H1 (cell line): ENCODE results near the gene ZAR1L. TPM values are rescaled to one million over a fixed set of nuclear protein-coding genes. Genes with fewer than 3 reads are reported as not detected.

ENCODE experiments used
- CTCF ChIA-PET: fragments of 300-600 bp; sonication (Branson Sonifier 250); formaldehyde crosslinking; loops from one replicate; lab custom pipeline; 2021; ENCODE audit not compliant: partially characterized antibody; lab: Charles Lee
- POLR2A ChIA-PET: fragments of 300-600 bp; sonication (Branson Sonifier 250); formaldehyde crosslinking; loops from one replicate; lab custom pipeline; 2021; ENCODE audit warnings: inconsistent platforms; ENCODE audit not compliant: partially characterized antibody; lab: Charles Lee
- DNase-seq, 2 experiments: peaks; one replicate each; pipeline versions ENCODE4 v3.0.0 to v3.0.0-alpha.2; 2010 to 2022; ENCODE audit warnings: low spot score in 2 of 2, low read depth in 1 of 2, mixed read lengths in 1 of 2
- FAIRE-seq: peaks from 2 replicates; lab custom pipeline; 2011; peaks lifted over from hg19 to GRCh38; lab: Jason Lieb, UNC
- H2AFZ ChIP-seq: 2 replicates; pipeline ENCODE4 v1.8.1; 2012; ENCODE audit warnings: low read length, inconsistent platforms
- H2AK5ac ChIP-seq: 2 replicates; pipeline ENCODE4 v1.6.1; 2013; ENCODE audit warnings: low read depth, low read length
- H2BK120ac ChIP-seq: replicated peaks from 2 replicates; pipeline ENCODE3; 2013; ENCODE audit warnings: low read depth, low read length, inconsistent platforms
- H2BK12ac ChIP-seq: 2 replicates; pipeline ENCODE4 v1.6.1; 2013; ENCODE audit warnings: low read depth, low read length
- H2BK15ac ChIP-seq: 2 replicates; pipeline ENCODE4 v1.6.1; 2013; ENCODE audit warnings: low read length
- H2BK20ac ChIP-seq: 2 replicates; pipeline ENCODE4 v1.6.1; 2013; ENCODE audit warnings: low read length
- H2BK5ac ChIP-seq: 2 replicates; pipeline ENCODE4 v1.6.1; 2013; ENCODE audit warnings: low read depth, low read length
- H3K14ac ChIP-seq: 2 replicates; pipeline ENCODE4 v1.6.1; 2013; ENCODE audit warnings: inconsistent platforms; ENCODE audit not compliant: insufficient read length
- H3K18ac ChIP-seq: 2 replicates; pipeline ENCODE4 v1.6.1; 2013; ENCODE audit warnings: low read length; ENCODE audit errors: extremely low read depth
- H3K23ac ChIP-seq: 2 replicates; pipeline ENCODE4 v1.6.1; 2013; ENCODE audit warnings: inconsistent platforms; ENCODE audit not compliant: insufficient read length
- H3K23me2 ChIP-seq: 2 replicates; pipeline ENCODE4 v1.6.1; 2013; ENCODE audit warnings: low read depth, low read length
- H3K27ac ChIP-seq: 2 replicates; pipeline ENCODE4 v1.6.1; 2011; ENCODE audit warnings: low read depth, low read length, inconsistent platforms
- H3K27me3 ChIP-seq, 4 experiments: replicated peaks in 1 of 4; 1 replicate in 1 of 4; 2 replicates in 3 of 4; pipeline versions ENCODE4 v1.6.1 to v1.8.1; 2011 to 2013; ENCODE audit warnings: low read length in 3 of 4, mild to moderate bottlenecking in 3 of 4, inconsistent platforms in 2 of 4, mixed read lengths in 2 of 4, moderate library complexity in 1 of 4; ENCODE audit not compliant: control insufficient read depth in 3 of 4, insufficient read depth in 3 of 4; ENCODE audit errors: extremely low read depth in 1 of 4
- H3K36me3 ChIP-seq, 4 experiments: 2 replicates each; pipeline versions ENCODE4 v1.6.1 to v1.8.1; 2011 to 2013; ENCODE audit warnings: mild to moderate bottlenecking in 4 of 4, low read length in 3 of 4, moderate library complexity in 2 of 4, control low read depth in 1 of 4, inconsistent platforms in 1 of 4; ENCODE audit not compliant: insufficient read depth in 4 of 4, control insufficient read depth in 2 of 4
- H3K4ac ChIP-seq: replicated peaks from 2 replicates; pipeline ENCODE3; 2013; ENCODE audit warnings: low read length, low read depth, mixed read lengths, inconsistent platforms; ENCODE audit not compliant: insufficient read length
- H3K4me1 ChIP-seq, 4 experiments: replicated peaks in 1 of 4; 1 replicate in 1 of 4; 2 replicates in 3 of 4; pipeline versions ENCODE4 v1.6.1 to v1.8.1; 2011 to 2013; ENCODE audit warnings: low read length in 3 of 4, inconsistent platforms in 2 of 4, mixed read lengths in 1 of 4; ENCODE audit not compliant: insufficient read depth in 4 of 4, control insufficient read depth in 3 of 4
- H3K4me2 ChIP-seq, 2 experiments: 2 replicates each; pipeline versions ENCODE4 v1.6.1 to v1.8.1; 2011 to 2013; ENCODE audit warnings: low read depth in 2 of 2, low read length in 2 of 2, control low read depth in 1 of 2, inconsistent platforms in 1 of 2, mild to moderate bottlenecking in 1 of 2; ENCODE audit not compliant: insufficient read depth in 1 of 2
- H3K4me3 ChIP-seq, 4 experiments: fragments of 200-600, 300-600 bp in 1 of 4; sonication (generic), shearing (Covaris generic), sonication (Bioruptor Twin) in 1 of 4; 2 replicates each; pipeline versions ENCODE4 v1.5.1 to v1.8.1; 2011 to 2016; ENCODE audit warnings: low read length in 4 of 4, low read depth in 3 of 4, control low read depth in 2 of 4, inconsistent platforms in 2 of 4, mild to moderate bottlenecking in 2 of 4, mixed read lengths in 1 of 4, moderate library complexity in 1 of 4; ENCODE audit not compliant: insufficient read depth in 2 of 4; ENCODE audit errors: extremely low read depth in 1 of 4
- H3K56ac ChIP-seq: replicated peaks from 2 replicates; pipeline ENCODE3; 2013; ENCODE audit warnings: low read depth, mild to moderate bottlenecking, mixed read lengths, low read length, inconsistent platforms; ENCODE audit not compliant: insufficient read length
- H3K79me1 ChIP-seq: 2 replicates; pipeline ENCODE4 v1.6.1; 2013; ENCODE audit warnings: low read depth, low read length, control low read depth
- H3K79me2 ChIP-seq, 2 experiments: 2 replicates each; pipeline versions ENCODE4 v1.6.1 to v1.8.1; 2012 to 2013; ENCODE audit warnings: low read length in 2 of 2, mild to moderate bottlenecking in 2 of 2, inconsistent platforms in 1 of 2; ENCODE audit not compliant: insufficient read depth in 2 of 2, control insufficient read depth in 1 of 2
- H3K9ac ChIP-seq, 4 experiments: replicated peaks in 1 of 4; 1 replicate in 1 of 4; 2 replicates in 3 of 4; pipeline versions ENCODE4 v1.6.1 to v1.8.1; 2011 to 2013; ENCODE audit warnings: low read depth in 3 of 4, low read length in 3 of 4, control low read depth in 2 of 4, mild to moderate bottlenecking in 2 of 4, moderate library complexity in 2 of 4, inconsistent platforms in 1 of 4; ENCODE audit errors: extremely low read depth in 1 of 4
- H3K9me3 ChIP-seq, 2 experiments: 2 replicates each; pipeline versions ENCODE4 v1.6.1 to v1.8.1; 2012 to 2013; ENCODE audit warnings: mild to moderate bottlenecking in 2 of 2, moderate library complexity in 2 of 2, control low read depth in 1 of 2, inconsistent platforms in 1 of 2, low read depth in 1 of 2, low read length in 1 of 2, mixed read lengths in 1 of 2; ENCODE audit not compliant: insufficient read depth in 2 of 2
- H4K20me1 ChIP-seq, 2 experiments: replicated peaks in 1 of 2; 2 replicates each; pipeline versions ENCODE3 to v1.8.1; 2011 to 2013; ENCODE audit warnings: inconsistent platforms in 2 of 2, low read length in 2 of 2, mild to moderate bottlenecking in 1 of 2; ENCODE audit not compliant: insufficient read depth in 2 of 2, control insufficient read depth in 1 of 2
- H4K5ac ChIP-seq: 2 replicates; pipeline ENCODE4 v1.6.1; 2013; ENCODE audit warnings: low read length, low read depth, mixed read lengths, inconsistent platforms; ENCODE audit not compliant: insufficient read length
- H4K8ac ChIP-seq: 2 replicates; pipeline ENCODE4 v1.8.0; 2013; ENCODE audit warnings: mild to moderate bottlenecking, moderate library complexity, low read length, inconsistent platforms; ENCODE audit not compliant: insufficient read depth; ENCODE audit errors: extremely low read depth
- H4K91ac ChIP-seq: replicated peaks from 2 replicates; pipeline ENCODE3; 2013; ENCODE audit warnings: low read length, mixed read lengths, inconsistent platforms; ENCODE audit not compliant: insufficient read length
- MAX ChIP-seq: IDR thresholded peaks from 2 replicates; pipeline ENCODE4 v1.6.1; 2012; ENCODE audit warnings: inconsistent platforms
- NANOG ChIP-seq: IDR thresholded peaks from 2 replicates; pipeline ENCODE4 v1.6.1; 2011; ENCODE audit warnings: low read length, low read depth, mild to moderate bottlenecking, inconsistent platforms; ENCODE audit not compliant: insufficient read depth, poor library complexity, severe bottlenecking
- RNF2 ChIP-seq: fragments of 200-900, 300-1000 bp; sonication (generic); IDR thresholded peaks from 2 replicates; pipeline ENCODE4 v1.7.1; 2016; ENCODE audit warnings: borderline replicate concordance, low read depth, mild to moderate bottlenecking, antibody characterized with exemption, low read length; ENCODE audit not compliant: poor library complexity, severe bottlenecking; ENCODE audit errors: missing control alignments
- SIX5 ChIP-seq: IDR thresholded peaks from 2 replicates; pipeline ENCODE4 v1.6.1; 2011; ENCODE audit warnings: mild to moderate bottlenecking, low read depth, low read length
- SP1 ChIP-seq: IDR thresholded peaks from 2 replicates; pipeline ENCODE4 v1.6.1; 2011; ENCODE audit warnings: low read depth, low read length
- ZNF274 ChIP-seq: IDR thresholded peaks from 2 replicates; pipeline ENCODE4 v1.7.0; 2012; ENCODE audit warnings: low read length, borderline replicate concordance; ENCODE audit errors: extremely low read depth
- WGBS, 2 experiments: shearing (Covaris generic) in 1 of 2; methylation state at CpG; one replicate each; pipeline versions ENCODE4 v1.1.6 to v1.1.7; 2013 to 2015; ENCODE audit warnings: low lambda C conversion rate in 2 of 2, mixed read lengths in 2 of 2, inconsistent platforms in 1 of 2, low coverage in 1 of 2, missing lambda C conversion rate in 1 of 2; ENCODE audit not compliant: insufficient replicate concordance in 2 of 2, insufficient coverage in 1 of 2, insufficient read length in 1 of 2; ENCODE audit errors: extremely low coverage in 1 of 2, missing lambda C conversion rate in 1 of 2; 5-methylcytosine and 5-hydroxymethylcytosine counted together
- polyA plus RNA-seq, 7 experiments: library from polyadenylated mRNA; depleted of rRNA in 3 of 7; stranded (reverse) in 5 of 7; unstranded in 2 of 7; fragments of >200 nt in 5 of 7; fragments of 200-250 nt in 2 of 7; gene quantifications; 1 replicate in 5 of 7; 2 replicates in 1 of 7; 4 replicates in 1 of 7; pipeline versions ENCODE4 v1.2.1 to v1.2.3, GENCODE V29; 2011 to 2013; ENCODE audit warnings: missing spikeins in 2 of 7, mixed read lengths in 2 of 7
- total RNA-seq: library from RNA; stranded (reverse); fragmentation: NEBNext Ultra II Directional; extraction: Animal tissue kit (Norgen Biotek cat#: 25700); gene quantifications from 2 replicates; pipeline ENCODE4 v1.2.1, GENCODE V29; 2021
- TF ChIP-seq, protein P1 (sequence below): IDR thresholded peaks from 2 replicates; pipeline ENCODE4 v1.6.1; 2011; ENCODE audit warnings: low read length, improper control_type of control experiment

ZAR1L gene
- total and polyA plus RNA-seq, 2 of the 8 experiments (the other 6 are each of a cell fraction or from before 2014, with no cell fraction given), result 0.19 to 0.30 TPM

GRCh38 chr13:32340914-32341313 lies 25.8 kb upstream of the ZAR1L start:
- DNase-seq, result no peak
- no peak overlapping the region for H3K9ac ChIP-seq
- peaks cover 0 to 3% of the 10 kb centered on the region in 2 experiments; a peak in 1 of 4 replicates for H3K9me3 ChIP-seq
- H3K4me2 ChIP-seq, result no peak overlapping the region
- H3K79me2 ChIP-seq, result no peaks in the 10 kb centered on the region
- no peak overlapping the region for H2AFZ ChIP-seq
- CTCF ChIA-PET, result no interaction called here
- no peaks in the 10 kb centered on the region for H3K79me1 ChIP-seq
- no peak overlapping the region for H4K5ac ChIP-seq
- no peak overlapping the region for H4K91ac ChIP-seq
- no peak overlapping the region for H2AK5ac ChIP-seq
- no peak overlapping the region for H2BK5ac ChIP-seq
- H3K23me2 ChIP-seq, result no peaks in the 10 kb centered on the region
- TF ChIP-seq MAX, result no peak
- no peak for TF ChIP-seq SP1
- no peak for TF ChIP-seq SIX5
- TF ChIP-seq, protein P1, sequence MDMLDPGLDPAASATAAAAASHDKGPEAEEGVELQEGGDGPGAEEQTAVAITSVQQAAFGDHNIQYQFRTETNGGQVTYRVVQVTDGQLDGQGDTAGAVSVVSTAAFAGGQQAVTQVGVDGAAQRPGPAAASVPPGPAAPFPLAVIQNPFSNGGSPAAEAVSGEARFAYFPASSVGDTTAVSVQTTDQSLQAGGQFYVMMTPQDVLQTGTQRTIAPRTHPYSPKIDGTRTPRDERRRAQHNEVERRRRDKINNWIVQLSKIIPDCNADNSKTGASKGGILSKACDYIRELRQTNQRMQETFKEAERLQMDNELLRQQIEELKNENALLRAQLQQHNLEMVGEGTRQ, result no peak
- TF ChIP-seq ZNF274, result no peak
- no peak for TF ChIP-seq NANOG
- TF ChIP-seq RNF2, result no peak
- TF ChIP-seq, all 59 proteins: peak for 0
- H3K4me1 ChIP-seq, result no peaks in the 10 kb centered on the region
- H3K18ac ChIP-seq, result no peak overlapping the region
- H4K20me1 ChIP-seq, result no peaks in the 10 kb centered on the region
- no peak overlapping the region for H2BK15ac ChIP-seq
- H3K23ac ChIP-seq, result no peak overlapping the region
- no peak overlapping the region for H3K4me3 ChIP-seq
- H3K27me3 ChIP-seq, result no peaks in the 10 kb centered on the region
- WGBS, 2 experiments, result 92% methylated on average over 3 of the region's 3 CpGs; no CpG with 5 or more reads in 1 of the 2 experiments
- no peak overlapping the region for H2BK12ac ChIP-seq
- H3K36me3 ChIP-seq, result peaks cover 0 to 19% (median 9%) of the 10 kb centered on the region in 4 experiments; a peak in 3 of 8 replicates
- POLR2A ChIA-PET, result no interaction called here
- no peak overlapping the region for H3K4ac ChIP-seq
- H3K56ac ChIP-seq, result no peak overlapping the region
- no peak overlapping the region for H4K8ac ChIP-seq
- no peak overlapping the region for H3K14ac ChIP-seq
- H2BK120ac ChIP-seq, result no peak overlapping the region
- FAIRE-seq, result no peak
- H2BK20ac ChIP-seq, result no peak overlapping the region
- no peak overlapping the region for H3K27ac ChIP-seq
